HepG2 (cell line): ENCODE measurements around the gene EPB41. TPM values are rescaled to one million over a fixed set of nuclear protein-coding genes. Genes with fewer than 3 reads are reported as not detected.

Experiments used
- ATAC-seq: fragments of 200-7000 bp; cut with Tn5 transposase; 3 replicates; pipeline ENCODE4 v1.9.1; 2020; ENCODE audit warnings: mild to moderate bottlenecking, moderate library complexity
- BruUV-seq: library from RNA; stranded (reverse); fragments of 400-500 nt; replicated peaks from 2 replicates; lab custom pipeline; 2021; lab: Mats Ljungman, UMichigan
- CTCF ChIA-PET: fragments of 300-600 bp; formaldehyde crosslinking; extraction: SDS; loops from one replicate; lab custom pipeline; 2021; ENCODE audit warnings: low total read pairs, inconsistent platforms, low intra/inter-chr PET ratio; lab: Yijun Ruan, JAX
- POLR2A ChIA-PET: fragments of 350-600 bp; sonication (Branson Sonifier 250); formaldehyde crosslinking; loops from one replicate; lab custom pipeline; 2020; ENCODE audit warnings: antibody characterized with exemption, inconsistent platforms; lab: Yijun Ruan, JAX
- DNase-seq: peaks from one replicate; pipeline ENCODE4 v3.0.0-alpha.2; 2015; ENCODE audit warnings: low spot score
- FAIRE-seq: peaks from 3 replicates; lab custom pipeline; 2011; peaks lifted over from hg19 to GRCh38; lab: Jason Lieb, UNC
- H2AFZ ChIP-seq: one replicate; pipeline ENCODE4 v1.6.1; 2011; ENCODE audit warnings: low read length, inconsistent platforms
- H3K27ac ChIP-seq: fragments of 300-600 bp; 3 replicates; pipeline ENCODE4 v1.8.0; 2011; ENCODE audit warnings: mixed run types, mild to moderate bottlenecking, mixed read lengths, low read length, inconsistent platforms; ENCODE audit not compliant: insufficient read depth; ENCODE audit errors: extremely low read length
- H3K27me3 ChIP-seq, 2 experiments: fragments of 200-600 bp in 1 of 2; 2 replicates in 1 of 2; 3 replicates in 1 of 2; pipeline versions ENCODE4 v1.6.0 to v1.8.0; 2011; ENCODE audit warnings: low read length in 2 of 2, mild to moderate bottlenecking in 2 of 2, moderate library complexity in 2 of 2, inconsistent platforms in 1 of 2; ENCODE audit not compliant: insufficient read depth in 2 of 2, control insufficient read depth in 1 of 2
- H3K36me3 ChIP-seq, 2 experiments: fragments of 200-600 bp in 1 of 2; replicated peaks in 1 of 2; 2 replicates in 1 of 2; 3 replicates in 1 of 2; pipeline versions ENCODE4 v1.5.1 to v1.8.0; 2011; ENCODE audit warnings: low read length in 2 of 2, inconsistent platforms in 1 of 2; ENCODE audit not compliant: insufficient read depth in 2 of 2, control insufficient read depth in 1 of 2
- H3K4me1 ChIP-seq: 2 replicates; pipeline ENCODE4 v1.5.1; 2012; ENCODE audit warnings: low read length, inconsistent platforms; ENCODE audit not compliant: insufficient read depth
- H3K4me2 ChIP-seq: 2 replicates; pipeline ENCODE4 v1.6.0; 2011; ENCODE audit warnings: low read depth, low read length, inconsistent platforms
- H3K4me3 ChIP-seq, 3 experiments: fragments of 200-600 bp in 1 of 3; sonication (generic), shearing (Covaris generic) in 1 of 3; replicated peaks in 1 of 3; 2 replicates each; pipeline ENCODE4 v1.5.1; 2011 to 2016; ENCODE audit warnings: low read length in 3 of 3, inconsistent platforms in 2 of 3, low read depth in 2 of 3, mild to moderate bottlenecking in 2 of 3, control low read depth in 1 of 3, mixed read lengths in 1 of 3; ENCODE audit not compliant: insufficient read depth in 1 of 3
- H3K79me2 ChIP-seq: one replicate; pipeline ENCODE4 v1.6.1; 2011; ENCODE audit warnings: low read length, inconsistent platforms; ENCODE audit not compliant: insufficient read depth
- H3K9ac ChIP-seq: 2 replicates; pipeline ENCODE4 v1.6.0; 2011; ENCODE audit warnings: mild to moderate bottlenecking, low read depth, low read length, inconsistent platforms; ENCODE audit not compliant: insufficient read depth
- H3K9me3 ChIP-seq: 2 replicates; pipeline ENCODE4 v1.5.1; 2012; ENCODE audit warnings: mild to moderate bottlenecking, low read length
- H4K20me1 ChIP-seq: 2 replicates; pipeline ENCODE4 v1.6.0; 2011; ENCODE audit warnings: inconsistent platforms, mild to moderate bottlenecking, low read length, moderate library complexity; ENCODE audit not compliant: insufficient read depth
- CC2D1A ChIP-seq: sonication (generic); formaldehyde crosslinking; IDR thresholded peaks from 2 replicates; pipeline ENCODE4 v1.8.1; 2023; ENCODE audit warnings: mild to moderate bottlenecking, missing genetic modification reagents
- NR2F1 ChIP-seq, 2 experiments: fragments of 450-650 bp in 1 of 2; formaldehyde crosslinking in 1 of 2; IDR thresholded peaks; 2 replicates each; pipeline versions ENCODE4 v1.5.0 to v1.6.1; 2016 to 2020; ENCODE audit warnings: mild to moderate bottlenecking in 1 of 2, missing compliant biosample characterization in 1 of 2, missing genetic modification reagents in 1 of 2, moderate library complexity in 1 of 2
- PTBP1 ChIP-seq: fragments of 200-400 bp; formaldehyde crosslinking; IDR thresholded peaks from 2 replicates; pipeline ENCODE4 v1.6.1; 2018; ENCODE audit warnings: low read length, low read depth; ENCODE audit not compliant: poor library complexity, severe bottlenecking
- SMARCE1 ChIP-seq: fragments of 450-650 bp; IDR thresholded peaks from 2 replicates; pipeline ENCODE4 v1.6.1; 2017; ENCODE audit warnings: borderline replicate concordance
- TAF1 ChIP-seq: sonication (generic); formaldehyde crosslinking; IDR thresholded peaks from 2 replicates; pipeline ENCODE4 v1.4.0; 2020; ENCODE audit warnings: missing genetic modification reagents
- TARDBP ChIP-seq: sonication (generic); formaldehyde crosslinking; IDR thresholded peaks from 2 replicates; pipeline ENCODE4 v1.8.0; 2022; ENCODE audit warnings: mild to moderate bottlenecking, missing genetic modification reagents
- TCF12 ChIP-seq, 2 experiments: fragments of 450-650 bp in 1 of 2; sonication (generic) in 1 of 2; formaldehyde crosslinking in 1 of 2; IDR thresholded peaks; 2 replicates each; pipeline versions ENCODE4 v1.6.1 to v1.8.0; 2017 to 2022; ENCODE audit warnings: antibody characterized with exemption in 1 of 2, mild to moderate bottlenecking in 1 of 2, missing genetic modification reagents in 1 of 2, moderate library complexity in 1 of 2
- ZNF432 ChIP-seq: sonication (generic); formaldehyde crosslinking; IDR thresholded peaks from 2 replicates; pipeline ENCODE4 v1.5.0; 2020; ENCODE audit warnings: missing genetic modification reagents, mild to moderate bottlenecking, borderline replicate concordance
- WGBS: methylation state at CpG from one replicate; pipeline ENCODE4 v1.1.6; 2017; ENCODE audit warnings: low lambda C conversion rate; 5-methylcytosine and 5-hydroxymethylcytosine counted together
- in situ Hi-C: cut with HindIII; loops from 2 replicates; pipeline ENCODE4 v1.10.0; 2017; ENCODE audit warnings: low pct_unique_long_range_greater_than_20kb; ENCODE audit not compliant: extremely low pct_ligation_motif_present
- intact Hi-C: fragments of 100-400 bp; cut with micrococcal nuclease; formaldehyde crosslinking; loops from one replicate; pipeline ENCODE4 v1.10.0; 2022; ENCODE audit not compliant: unreplicated experiment
- polyA plus RNA-seq, 8 experiments: library from polyadenylated mRNA; depleted of rRNA in 3 of 8; stranded (reverse) in 7 of 8; unstranded in 1 of 8; fragments of >200 nt; fragmentation: Illumina TruSeq in 4 of 8; extraction: Trizol in 4 of 8; gene quantifications; 2 replicates each; pipeline versions ENCODE4 v1.2.1 to v1.2.3, GENCODE V29; 2011 to 2016; ENCODE audit warnings: low read depth in 4 of 8, missing spikeins in 1 of 8, mixed read lengths in 1 of 8; ENCODE audit not compliant: insufficient read depth in 1 of 8
- total RNA-seq, 5 experiments: library from RNA; depleted of rRNA; stranded (reverse); fragments of >200 nt; fragmentation: Illumina TruSeq; extraction: Trizol; gene quantifications; 2 replicates each; pipeline ENCODE4 v1.2.3, GENCODE V29; 2016; ENCODE audit warnings: low read depth in 1 of 5
- TF ChIP-seq, protein P1 (sequence below): sonication (generic); formaldehyde crosslinking; IDR thresholded peaks from 2 replicates; pipeline ENCODE4 v1.4.0; 2020; ENCODE audit warnings: missing genetic modification reagents
- TF ChIP-seq, protein P2 (sequence below), 2 experiments: sonication (generic) in 1 of 2; formaldehyde crosslinking in 1 of 2; IDR thresholded peaks; 2 replicates each; pipeline versions ENCODE4 v1.6.1 to v1.9.0; 2014 to 2022; ENCODE audit warnings: antibody characterized with exemption in 1 of 2, borderline replicate concordance in 1 of 2, inconsistent platforms in 1 of 2, low read depth in 1 of 2, missing genetic modification reagents in 1 of 2
- TF ChIP-seq, protein P3 (sequence below), 2 experiments: sonication (generic) in 1 of 2; formaldehyde crosslinking in 1 of 2; IDR thresholded peaks; 2 replicates each; pipeline versions ENCODE4 v1.5.1 to v1.6.1; 2011 to 2020; ENCODE audit warnings: borderline replicate concordance in 1 of 2, low read depth in 1 of 2, low read length in 1 of 2, mild to moderate bottlenecking in 1 of 2, missing genetic modification reagents in 1 of 2, moderate library complexity in 1 of 2

EPB41 gene
- total and polyA plus RNA-seq, 2 of the 13 experiments (the other 11 are each of a cell fraction or from before 2014, with no cell fraction given), result 34.5 to 46.7 TPM

DNA sequence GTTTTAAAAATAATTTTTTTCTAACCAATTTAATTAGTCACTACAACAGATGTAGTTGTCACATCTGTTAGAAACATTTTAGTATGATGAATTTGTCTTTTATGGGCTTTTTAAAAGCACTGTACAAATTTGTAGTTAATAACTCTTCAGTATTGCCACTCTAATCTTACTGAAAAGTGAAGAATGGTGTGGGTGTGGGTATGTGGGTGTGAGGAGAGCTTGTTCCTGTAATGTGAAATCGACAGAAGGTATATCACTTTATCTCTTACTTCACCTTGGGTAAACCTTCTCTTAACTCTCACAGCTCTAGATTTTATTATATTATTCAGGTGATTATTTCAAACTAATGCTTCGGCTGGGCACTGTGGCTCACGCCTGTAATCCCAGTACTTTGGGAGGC lies 166.8 kb downstream of the EPB41 start:
- no peak overlapping the region for H2AFZ ChIP-seq
- H3K36me3 ChIP-seq, result peaks cover 2 to 8% of the 10 kb centered on the region in 2 experiments; a peak in 2 of 5 replicates
- H3K4me3 ChIP-seq, result no peak overlapping the region
- no TSS peak for BruUV-seq
- no peak overlapping the region for H3K4me2 ChIP-seq
- H3K9me3 ChIP-seq, result no peaks in the 10 kb centered on the region
- H3K4me1 ChIP-seq, result no peaks in the 10 kb centered on the region
- ChIA-PET POLR2A (no interaction called here), CTCF (no interaction called here)
- FAIRE-seq, result no peak
- H3K79me2 ChIP-seq, result no peaks in the 10 kb centered on the region
- 86% methylated on average over 3 of the region's 3 CpGs for WGBS
- H3K27ac ChIP-seq, result no peak overlapping the region
- intact Hi-C loops (no loop called here), in situ Hi-C loops (no loop called here)
- H4K20me1 ChIP-seq, result no peaks in the 10 kb centered on the region
- no peak for DNase-seq
- no peaks in the 10 kb centered on the region for H3K27me3 ChIP-seq
- no peak for ATAC-seq
- no peak overlapping the region for H3K9ac ChIP-seq
- TF ChIP-seq, protein P1, sequence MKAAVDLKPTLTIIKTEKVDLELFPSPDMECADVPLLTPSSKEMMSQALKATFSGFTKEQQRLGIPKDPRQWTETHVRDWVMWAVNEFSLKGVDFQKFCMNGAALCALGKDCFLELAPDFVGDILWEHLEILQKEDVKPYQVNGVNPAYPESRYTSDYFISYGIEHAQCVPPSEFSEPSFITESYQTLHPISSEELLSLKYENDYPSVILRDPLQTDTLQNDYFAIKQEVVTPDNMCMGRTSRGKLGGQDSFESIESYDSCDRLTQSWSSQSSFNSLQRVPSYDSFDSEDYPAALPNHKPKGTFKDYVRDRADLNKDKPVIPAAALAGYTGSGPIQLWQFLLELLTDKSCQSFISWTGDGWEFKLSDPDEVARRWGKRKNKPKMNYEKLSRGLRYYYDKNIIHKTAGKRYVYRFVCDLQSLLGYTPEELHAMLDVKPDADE, result no peak
- TF ChIP-seq TAF1 (no peak), PTBP1 (no peak), CC2D1A (CRISPR knock-in tag) (no peak), TCF12 (IDR thresholded peaks at IDR 0.05) (no peak), TCF12 (CRISPR knock-in tag; IDR thresholded peaks at IDR 0.05) (no peak), ZNF432 (CRISPR knock-in tag) (no peak), SMARCE1 (no peak), NR2F1 (CRISPR knock-in tag; IDR thresholded peaks at IDR 0.05) (no peak), TARDBP (CRISPR knock-in tag) (no peak)
- TF ChIP-seq, protein P2, sequence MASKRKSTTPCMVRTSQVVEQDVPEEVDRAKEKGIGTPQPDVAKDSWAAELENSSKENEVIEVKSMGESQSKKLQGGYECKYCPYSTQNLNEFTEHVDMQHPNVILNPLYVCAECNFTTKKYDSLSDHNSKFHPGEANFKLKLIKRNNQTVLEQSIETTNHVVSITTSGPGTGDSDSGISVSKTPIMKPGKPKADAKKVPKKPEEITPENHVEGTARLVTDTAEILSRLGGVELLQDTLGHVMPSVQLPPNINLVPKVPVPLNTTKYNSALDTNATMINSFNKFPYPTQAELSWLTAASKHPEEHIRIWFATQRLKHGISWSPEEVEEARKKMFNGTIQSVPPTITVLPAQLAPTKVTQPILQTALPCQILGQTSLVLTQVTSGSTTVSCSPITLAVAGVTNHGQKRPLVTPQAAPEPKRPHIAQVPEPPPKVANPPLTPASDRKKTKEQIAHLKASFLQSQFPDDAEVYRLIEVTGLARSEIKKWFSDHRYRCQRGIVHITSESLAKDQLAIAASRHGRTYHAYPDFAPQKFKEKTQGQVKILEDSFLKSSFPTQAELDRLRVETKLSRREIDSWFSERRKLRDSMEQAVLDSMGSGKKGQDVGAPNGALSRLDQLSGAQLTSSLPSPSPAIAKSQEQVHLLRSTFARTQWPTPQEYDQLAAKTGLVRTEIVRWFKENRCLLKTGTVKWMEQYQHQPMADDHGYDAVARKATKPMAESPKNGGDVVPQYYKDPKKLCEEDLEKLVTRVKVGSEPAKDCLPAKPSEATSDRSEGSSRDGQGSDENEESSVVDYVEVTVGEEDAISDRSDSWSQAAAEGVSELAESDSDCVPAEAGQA (IDR thresholded peaks at IDR 0.05; ENCODE audit: low read depth), result no peak
- TF ChIP-seq, protein P2 (CRISPR knock-in tag; IDR thresholded peaks at IDR 0.05; ENCODE audit: borderline replicate concordance), result no peak
- TF ChIP-seq, protein P3, sequence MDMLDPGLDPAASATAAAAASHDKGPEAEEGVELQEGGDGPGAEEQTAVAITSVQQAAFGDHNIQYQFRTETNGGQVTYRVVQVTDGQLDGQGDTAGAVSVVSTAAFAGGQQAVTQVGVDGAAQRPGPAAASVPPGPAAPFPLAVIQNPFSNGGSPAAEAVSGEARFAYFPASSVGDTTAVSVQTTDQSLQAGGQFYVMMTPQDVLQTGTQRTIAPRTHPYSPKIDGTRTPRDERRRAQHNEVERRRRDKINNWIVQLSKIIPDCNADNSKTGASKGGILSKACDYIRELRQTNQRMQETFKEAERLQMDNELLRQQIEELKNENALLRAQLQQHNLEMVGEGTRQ (IDR thresholded peaks at IDR 0.05; ENCODE audit: low read depth, low read length), result no peak
- TF ChIP-seq, protein P3 (CRISPR knock-in tag; IDR thresholded peaks at IDR 0.05; ENCODE audit: borderline replicate concordance), result no peak
